HG03521 (cell line): ENCODE data around the gene EVA1C.
"Not testable (repeated sequence)": the region's sequence is repeated elsewhere in the genome, so short reads cannot be mapped to it uniquely, and the experiment has no call there.

Experiments used
- ATAC-seq: cut with Tn5 transposase; IDR thresholded peaks from one replicate; pipeline ENCODE4 v1.9.1; 2021; ENCODE audit warnings: mild to moderate bottlenecking, moderate library complexity; ENCODE audit not compliant: unreplicated experiment

The EVA1C gene

GRCh38 chr21:32523988-32524719 lies 111.6 kb downstream of the EVA1C start:
- no peak for ATAC-seq

- no peak for ATAC-seq
These were observed 112.8 kb downstream of the EVA1C start for GRCh38 chr21:32525282-32525681.

GRCh38 chr21:32529679-32530078 lies 117.2 kb downstream of the EVA1C start:
- ATAC-seq, result no peak

GRCh38 chr21:32530809-32531208 lies 118.3 kb downstream of the EVA1C start:
- ATAC-seq, result not testable (repeated sequence)

GRCh38 chr21:32531561-32531960 lies 119.1 kb downstream of the EVA1C start:
- ATAC-seq, result not testable (repeated sequence)

GRCh38 chr21:32532636-32533035 lies 120.1 kb downstream of the EVA1C start:
- no peak for ATAC-seq

GRCh38 chr21:32533053-32533452 lies 120.5 kb downstream of the EVA1C start:
- ATAC-seq, result no peak

GRCh38 chr21:32533611-32534010 lies 121.1 kb downstream of the EVA1C start:
- ATAC-seq, result no peak

GRCh38 chr21:32534113-32534512 lies 121.6 kb downstream of the EVA1C start:
- ATAC-seq, result no peak

- ATAC-seq, result no peak
These were observed 123.1 kb downstream of the EVA1C start for GRCh38 chr21:32535612-32536011.

- ATAC-seq, result no peak
These were observed 125.0 kb downstream of the EVA1C start for GRCh38 chr21:32537569-32537881.

- ATAC-seq, result no peak
These were observed 125.8 kb downstream of the EVA1C start for GRCh38 chr21:32538147-32538792.

- ATAC-seq, result no peak
These were observed 126.9 kb downstream of the EVA1C start for GRCh38 chr21:32539378-32539777.

GRCh38 chr21:32543056-32543455 lies 130.6 kb downstream of the EVA1C start:
- not testable (repeated sequence) for ATAC-seq

GRCh38 chr21:32543975-32544374 lies 131.5 kb downstream of the EVA1C start:
- no peak for ATAC-seq

GRCh38 chr21:32544697-32545096 lies 132.2 kb downstream of the EVA1C start:
- no peak for ATAC-seq

GRCh38 chr21:32545948-32546441 lies 133.5 kb downstream of the EVA1C start:
- ATAC-seq, result no peak

GRCh38 chr21:32547018-32547417 lies 134.5 kb downstream of the EVA1C start:
- ATAC-seq, result no peak

GRCh38 chr21:32548978-32549377 lies 136.5 kb downstream of the EVA1C start:
- ATAC-seq, result no peak

- ATAC-seq, result no peak
These were observed 136.9 kb downstream of the EVA1C start for GRCh38 chr21:32549440-32549839.

GRCh38 chr21:32549886-32550285 lies 137.4 kb downstream of the EVA1C start:
- no peak for ATAC-seq

GRCh38 chr21:32554832-32555638 lies 142.5 kb downstream of the EVA1C start:
- no peak for ATAC-seq
